OCI-LY7 (cell line): ENCODE data around the gene FAM174B.

Source experiments
- EZH2phosphoT487 ChIP-seq: fragments of 200-600 bp; sonication (generic); IDR thresholded peaks from 2 replicates; pipeline ENCODE4 v1.6.1; 2018; ENCODE audit warnings: low read depth, borderline replicate concordance, mild to moderate bottlenecking, mixed run types, antibody characterized with exemption, low read length, moderate library complexity, mixed read lengths
- TF ChIP-seq, protein P1 (sequence below): fragments of 200-600 bp; sonication (generic); conservative IDR thresholded peaks from 2 replicates; pipeline ENCODE4 v1.5.1; 2014; ENCODE audit warnings: mild to moderate bottlenecking, antibody characterized with exemption, low read length, moderate library complexity, mixed read lengths

DNA sequence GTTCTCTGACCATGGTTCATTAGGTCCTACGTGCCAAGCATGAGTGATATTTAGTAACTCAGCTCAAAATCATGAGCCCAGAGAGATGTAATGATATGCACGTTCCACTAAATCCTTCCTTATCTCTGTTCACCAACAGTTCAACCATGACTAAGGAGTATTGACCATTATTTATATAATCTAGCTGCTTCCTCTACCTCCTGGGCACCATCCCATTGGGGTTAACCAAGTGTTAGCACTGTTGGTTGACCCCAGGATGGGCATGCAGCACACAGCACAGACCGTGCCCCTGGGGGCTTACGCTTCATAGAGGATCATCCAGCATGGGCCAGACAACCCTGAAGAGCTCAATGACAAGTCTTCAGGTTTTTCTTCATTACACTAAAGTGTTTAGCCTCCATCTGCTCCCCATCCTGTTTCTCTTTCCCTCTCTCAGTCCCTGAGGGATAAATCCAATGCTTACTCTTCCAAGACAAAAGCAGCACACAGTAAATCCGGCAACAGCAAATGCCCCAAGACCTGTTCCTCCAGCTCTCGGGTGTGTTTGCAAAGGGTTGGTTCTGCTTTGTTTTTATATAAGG, 10.4 kb downstream of the FAM174B start:
- TF ChIP-seq, protein P1, sequence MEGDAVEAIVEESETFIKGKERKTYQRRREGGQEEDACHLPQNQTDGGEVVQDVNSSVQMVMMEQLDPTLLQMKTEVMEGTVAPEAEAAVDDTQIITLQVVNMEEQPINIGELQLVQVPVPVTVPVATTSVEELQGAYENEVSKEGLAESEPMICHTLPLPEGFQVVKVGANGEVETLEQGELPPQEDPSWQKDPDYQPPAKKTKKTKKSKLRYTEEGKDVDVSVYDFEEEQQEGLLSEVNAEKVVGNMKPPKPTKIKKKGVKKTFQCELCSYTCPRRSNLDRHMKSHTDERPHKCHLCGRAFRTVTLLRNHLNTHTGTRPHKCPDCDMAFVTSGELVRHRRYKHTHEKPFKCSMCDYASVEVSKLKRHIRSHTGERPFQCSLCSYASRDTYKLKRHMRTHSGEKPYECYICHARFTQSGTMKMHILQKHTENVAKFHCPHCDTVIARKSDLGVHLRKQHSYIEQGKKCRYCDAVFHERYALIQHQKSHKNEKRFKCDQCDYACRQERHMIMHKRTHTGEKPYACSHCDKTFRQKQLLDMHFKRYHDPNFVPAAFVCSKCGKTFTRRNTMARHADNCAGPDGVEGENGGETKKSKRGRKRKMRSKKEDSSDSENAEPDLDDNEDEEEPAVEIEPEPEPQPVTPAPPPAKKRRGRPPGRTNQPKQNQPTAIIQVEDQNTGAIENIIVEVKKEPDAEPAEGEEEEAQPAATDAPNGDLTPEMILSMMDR: no peak
- no peak for TF ChIP-seq EZH2phosphoT487
